CD8-positive, alpha-beta memory T cell (primary cell): Measurements from ENCODE around the gene SKAP2. TPM values are rescaled to one million over a fixed set of nuclear protein-coding genes. Genes with fewer than 3 reads are reported as not detected.

Experiments
- CTCF ChIA-PET: fragments of 350-600 bp; sonication (Branson Sonifier 250); formaldehyde crosslinking; loops from one replicate; lab custom pipeline; 2021; ENCODE audit warnings: antibody characterized with exemption; lab: Charles Lee
- POLR2A ChIA-PET: fragments of 350-600 bp; sonication (Branson Sonifier 250); formaldehyde crosslinking; loops from one replicate; lab custom pipeline; 2021; ENCODE audit warnings: antibody characterized with exemption; lab: Charles Lee
- DNase-seq, 5 donors: peaks; one replicate each; pipeline versions ENCODE4 v3.0.0 to v3.0.0-alpha.2; 2020 to 2022; ENCODE audit warnings: mixed read lengths in 1 of 5
- H3K27ac ChIP-seq: one replicate; pipeline ENCODE4 v1.7.0; 2013; ENCODE audit warnings: low read depth, mild to moderate bottlenecking, low read length, moderate library complexity
- H3K27me3 ChIP-seq: 2 replicates; pipeline ENCODE4 v1.7.0; 2013; ENCODE audit warnings: low read length, mild to moderate bottlenecking; ENCODE audit not compliant: insufficient read depth, poor library complexity, severe bottlenecking
- H3K36me3 ChIP-seq: 2 replicates; pipeline ENCODE4 v1.7.0; 2013; ENCODE audit warnings: mild to moderate bottlenecking, low read length, moderate library complexity; ENCODE audit not compliant: insufficient read depth
- H3K4me1 ChIP-seq: 2 replicates; pipeline ENCODE4 v1.7.0; 2013; ENCODE audit warnings: mild to moderate bottlenecking, low read length, moderate library complexity; ENCODE audit not compliant: insufficient read depth
- H3K4me3 ChIP-seq: 2 replicates; pipeline ENCODE4 v1.7.0; 2013; ENCODE audit warnings: mild to moderate bottlenecking, low read length
- H3K9me3 ChIP-seq: 2 replicates; pipeline ENCODE4 v1.7.0; 2013; ENCODE audit warnings: mild to moderate bottlenecking, low read length
- H3K27ac Mint-ChIP-seq, 8 donors: one replicate each; pipeline ENCODE4 v1.8.0; 2020 to 2021; ENCODE audit warnings: mixed read lengths in 8 of 8, mild to moderate bottlenecking in 6 of 8, inconsistent platforms in 3 of 8, moderate library complexity in 3 of 8
- H3K27me3 Mint-ChIP-seq, 2 donors: one replicate each; pipeline ENCODE4 v1.8.0; 2020 to 2021; ENCODE audit warnings: mixed read lengths in 2 of 2, mild to moderate bottlenecking in 1 of 2, moderate library complexity in 1 of 2
- H3K36me3 Mint-ChIP-seq, 3 donors: one replicate each; pipeline ENCODE4 v1.8.0; 2020 to 2021; ENCODE audit warnings: mixed read lengths in 3 of 3, inconsistent platforms in 1 of 3, mild to moderate bottlenecking in 1 of 3
- H3K4me1 Mint-ChIP-seq, 3 donors: one replicate each; pipeline ENCODE4 v1.8.0; 2020 to 2021; ENCODE audit warnings: mixed read lengths in 3 of 3, inconsistent platforms in 1 of 3, mild to moderate bottlenecking in 1 of 3
- H3K4me3 Mint-ChIP-seq, 7 donors: one replicate each; pipeline ENCODE4 v1.8.0; 2020 to 2021; ENCODE audit warnings: mixed read lengths in 7 of 7, mild to moderate bottlenecking in 6 of 7, moderate library complexity in 4 of 7, inconsistent platforms in 2 of 7
- H3K9me3 Mint-ChIP-seq, 5 donors: one replicate each; pipeline ENCODE4 v1.8.0; 2020 to 2022; ENCODE audit warnings: mixed read lengths in 5 of 5, mild to moderate bottlenecking in 3 of 5, moderate library complexity in 2 of 5, inconsistent platforms in 1 of 5
- polyA plus RNA-seq: library from polyadenylated mRNA; unstranded; fragments of 300-500 nt; fragmentation: Illumina TruSeq; gene quantifications from one replicate; pipeline ENCODE4 v1.2.3, GENCODE V29; 2021
- total RNA-seq, 2 experiments: library from RNA; stranded (reverse); gene quantifications; one replicate each; pipeline ENCODE4 v1.2.3, GENCODE V29; 2021

The SKAP2 gene
- total and polyA plus RNA-seq, 3 experiments from 2014 or later = 11.4 to 55.2 (median 13.2) TPM

DNA sequence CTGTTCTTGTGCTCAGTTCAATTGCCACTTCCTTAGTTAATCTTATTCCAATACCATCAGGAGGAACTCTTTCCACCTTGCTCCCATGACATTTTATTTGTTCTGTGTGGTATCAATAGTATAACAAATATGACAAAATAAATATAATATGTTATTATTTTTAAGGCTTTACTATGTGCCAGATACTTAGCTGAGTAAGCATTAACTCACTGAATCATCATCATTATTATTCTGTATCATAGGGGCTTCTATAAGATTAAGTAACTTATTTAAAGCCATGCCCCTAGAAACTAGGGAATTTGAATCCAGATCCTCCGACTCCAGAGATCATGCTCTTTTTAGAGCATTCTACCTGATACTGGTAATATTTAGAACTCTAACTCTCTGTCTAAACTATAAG is 33.5 kb upstream of the SKAP2 start:
- Mint-ChIP-seq H3K27me3 (peaks cover 24 to 53% of the 10 kb centered on the region in 2 donors), H3K9me3 (no peaks in the 10 kb centered on the region), H3K4me1 (no peaks in the 10 kb centered on the region), H3K4me3 (no peak overlapping the region), H3K27ac (no peak overlapping the region), H3K36me3 (peaks cover 0 to 4% (median 0%) of the 10 kb centered on the region in 3 donors)
- no peaks in the 10 kb centered on the region for H3K27me3 ChIP-seq
- ChIA-PET CTCF (no interaction called here), POLR2A (no interaction called here)
- no peak overlapping the region for H3K27ac ChIP-seq
- no peaks in the 10 kb centered on the region for H3K9me3 ChIP-seq
- no peaks in the 10 kb centered on the region for H3K36me3 ChIP-seq
- no peaks in the 10 kb centered on the region for H3K4me1 ChIP-seq
- H3K4me3 ChIP-seq = no peak overlapping the region
- no peak for DNase-seq

DNA sequence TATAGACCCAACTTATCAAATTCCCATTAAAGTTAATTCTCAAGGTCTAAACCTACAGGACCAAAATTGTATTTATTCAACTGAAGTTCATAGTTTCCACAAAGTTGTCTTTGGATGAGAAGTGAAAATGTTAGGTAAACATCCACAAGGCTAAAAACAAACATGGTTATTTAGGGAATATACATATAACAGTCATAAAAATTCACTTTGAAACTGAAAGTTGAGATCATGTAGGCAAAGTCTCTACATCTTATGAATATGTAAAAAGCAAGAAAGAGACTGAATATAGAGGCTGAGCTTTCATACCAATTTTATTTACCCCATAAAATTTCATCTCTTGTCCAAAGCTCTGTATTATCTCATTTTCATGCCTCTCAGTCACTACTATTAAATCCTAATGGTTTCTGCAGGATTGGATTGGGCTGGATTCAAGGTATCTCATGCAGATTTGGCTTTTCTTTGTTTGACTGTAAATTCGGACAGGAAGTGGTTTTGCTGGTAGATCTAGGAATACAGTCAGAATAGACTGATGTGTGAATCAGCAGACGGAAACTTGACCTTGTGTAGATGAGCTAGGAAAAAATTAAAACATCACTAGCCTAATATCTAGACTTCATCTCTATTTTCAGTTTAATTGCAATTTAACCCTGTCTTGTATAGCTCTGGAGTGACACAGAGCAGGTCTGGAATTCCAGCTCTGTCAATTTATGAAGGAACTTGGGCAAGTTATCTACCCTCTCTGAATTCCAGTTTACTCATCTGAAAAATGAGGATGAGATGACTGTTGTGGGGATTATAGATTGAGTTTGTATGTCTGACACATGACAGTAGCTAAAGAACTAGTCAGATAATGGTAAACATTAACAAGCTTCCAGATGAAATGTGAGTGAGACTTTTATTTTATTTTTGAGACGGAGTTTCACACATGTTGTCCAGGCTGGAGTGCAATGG is 27.3 kb upstream of the SKAP2 start:
- no peaks in the 10 kb centered on the region for H3K9me3 Mint-ChIP-seq
- no peaks in the 10 kb centered on the region for H3K9me3 ChIP-seq
- H3K4me3 ChIP-seq = no peak overlapping the region
- no peak overlapping the region for H3K27ac ChIP-seq
- H3K36me3 Mint-ChIP-seq = peaks cover 0 to under 1% (median 0%) of the 10 kb centered on the region in 3 donors
- H3K4me1 Mint-ChIP-seq = no peaks in the 10 kb centered on the region
- ChIA-PET CTCF (no interaction called here), POLR2A (no interaction called here)
- H3K36me3 ChIP-seq = no peaks in the 10 kb centered on the region
- no peaks in the 10 kb centered on the region for H3K27me3 ChIP-seq
- no peak for DNase-seq
- no peaks in the 10 kb centered on the region for H3K4me1 ChIP-seq
- peaks cover 9 to 31% of the 10 kb centered on the region in 2 donors for H3K27me3 Mint-ChIP-seq
- H3K4me3 Mint-ChIP-seq = no peak overlapping the region
- peak overlapping the region in 1 of 8 donors; percentile 21 for H3K27ac Mint-ChIP-seq

DNA sequence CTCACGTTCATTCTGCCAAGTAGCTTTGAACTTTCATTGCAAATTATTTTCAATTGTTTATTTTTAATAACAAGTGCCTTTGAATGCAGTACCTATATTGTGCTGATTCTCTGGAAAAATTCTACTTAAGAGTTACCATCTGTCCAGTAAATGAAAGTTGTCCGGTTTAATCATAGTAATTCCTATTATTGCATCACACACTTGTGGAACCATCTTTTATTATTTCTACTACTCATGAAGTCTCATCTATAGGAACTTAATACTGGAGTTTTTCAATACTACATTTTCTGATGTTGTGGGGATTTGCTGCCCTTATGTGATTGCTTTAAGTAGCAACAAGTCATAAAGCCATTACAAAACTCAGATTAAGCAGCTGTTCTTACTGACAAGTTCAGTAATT is 16.5 kb upstream of the SKAP2 start:
- Histone ChIP-seq H3K4me3 (no peak overlapping the region), H3K27me3 (no peaks in the 10 kb centered on the region), H3K36me3 (no peaks in the 10 kb centered on the region), H3K4me1 (no peaks in the 10 kb centered on the region), H3K27ac (no peak overlapping the region), H3K9me3 (no peaks in the 10 kb centered on the region)
- Mint-ChIP-seq H3K27me3 (peaks cover 11 to 15% of the 10 kb centered on the region in 2 donors), H3K27ac (no peak overlapping the region), H3K9me3 (peaks cover 12 to 22% (median 14%) of the 10 kb centered on the region in 5 donors), H3K36me3 (peaks cover 0 to 14% (median 1%) of the 10 kb centered on the region in 3 donors), H3K4me3 (no peak overlapping the region), H3K4me1 (no peaks in the 10 kb centered on the region)
- ChIA-PET POLR2A (no interaction called here), CTCF (no interaction called here)
- DNase-seq = no peak

DNA sequence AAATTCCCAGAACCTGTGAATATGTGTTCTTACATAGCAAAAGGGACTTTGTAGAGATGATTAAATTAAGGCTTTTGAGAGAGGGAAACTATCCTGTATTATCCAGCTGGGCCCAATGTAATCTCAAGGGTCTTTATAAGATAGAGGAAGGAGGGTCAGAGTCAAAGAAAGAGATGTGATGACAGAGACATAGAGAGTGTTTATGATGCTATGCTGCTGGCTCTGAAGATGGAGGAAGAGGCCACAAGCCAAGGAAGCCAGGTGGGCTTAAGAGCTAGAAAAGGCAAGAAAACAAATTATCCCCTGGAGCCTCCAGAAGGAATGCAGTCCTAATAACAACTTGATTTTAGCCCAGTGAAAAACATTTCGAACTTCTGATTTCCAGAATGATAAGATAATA is 15.3 kb upstream of the SKAP2 start:
- Mint-ChIP-seq H3K36me3 (peaks cover 0 to 2% (median 0%) of the 10 kb centered on the region in 3 donors), H3K27me3 (peaks cover 11 to 19% of the 10 kb centered on the region in 2 donors), H3K27ac (peak overlapping the region in 1 of 8 donors; percentile 78), H3K9me3 (peaks cover 2 to 11% (median 4%) of the 10 kb centered on the region in 5 donors), H3K4me1 (no peaks in the 10 kb centered on the region), H3K4me3 (no peak overlapping the region)
- H3K36me3 ChIP-seq = no peaks in the 10 kb centered on the region
- ChIA-PET POLR2A (no interaction called here), CTCF (no interaction called here)
- DNase-seq = no peak
- no peaks in the 10 kb centered on the region for H3K9me3 ChIP-seq
- no peak overlapping the region for H3K27ac ChIP-seq
- no peak overlapping the region for H3K4me3 ChIP-seq
- H3K4me1 ChIP-seq = no peaks in the 10 kb centered on the region
- no peaks in the 10 kb centered on the region for H3K27me3 ChIP-seq

DNA sequence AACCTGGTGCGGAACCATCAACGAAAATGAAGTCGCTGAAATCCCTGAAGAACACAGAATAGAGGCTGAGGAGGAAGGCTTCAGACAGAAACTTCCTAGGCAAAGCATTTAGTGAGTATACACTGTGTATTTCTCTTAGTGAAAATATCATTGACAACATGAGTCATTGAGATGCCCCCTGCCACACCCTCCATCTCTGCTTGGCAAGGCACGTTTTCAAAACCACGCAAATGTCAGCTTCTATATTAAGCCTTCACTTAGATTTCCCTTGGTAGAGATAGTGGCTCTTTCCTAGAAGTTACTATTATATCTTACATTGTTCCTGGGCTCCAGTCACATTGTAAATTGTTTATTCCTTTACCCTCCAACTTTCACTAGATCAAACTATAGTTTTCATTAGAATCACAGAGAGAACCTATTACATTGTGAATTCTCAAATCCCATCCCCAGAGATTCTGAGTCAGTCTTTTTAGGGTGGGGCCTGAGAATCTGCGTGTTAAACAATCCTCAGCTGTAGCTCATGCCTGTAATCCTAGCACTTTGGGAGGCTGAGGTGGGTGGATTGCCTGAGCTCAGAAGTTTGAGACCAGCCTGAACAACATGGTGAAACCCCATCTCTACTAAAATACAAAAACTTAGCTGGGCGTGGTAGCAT is 4.6 kb upstream of the SKAP2 start:
- peaks cover 12 to 49% of the 10 kb centered on the region in 2 donors for H3K27me3 Mint-ChIP-seq
- no peak for DNase-seq
- Histone ChIP-seq H3K9me3 (no peaks in the 10 kb centered on the region), H3K36me3 (no peaks in the 10 kb centered on the region), H3K4me3 (no peak overlapping the region), H3K27ac (no peak overlapping the region), H3K4me1 (peaks cover 6% of the 10 kb centered on the region), H3K27me3 (no peaks in the 10 kb centered on the region)
- peaks cover 12 to 17% (median 16%) of the 10 kb centered on the region in 3 donors for H3K4me1 Mint-ChIP-seq
- ChIA-PET CTCF (no interaction called here), POLR2A (no interaction called here)
- no peak overlapping the region for H3K27ac Mint-ChIP-seq
- peaks cover 0 to 10% (median 0%) of the 10 kb centered on the region in 5 donors for H3K9me3 Mint-ChIP-seq
- no peak overlapping the region for H3K4me3 Mint-ChIP-seq
- peaks cover 0 to 9% (median 3%) of the 10 kb centered on the region in 3 donors for H3K36me3 Mint-ChIP-seq

DNA sequence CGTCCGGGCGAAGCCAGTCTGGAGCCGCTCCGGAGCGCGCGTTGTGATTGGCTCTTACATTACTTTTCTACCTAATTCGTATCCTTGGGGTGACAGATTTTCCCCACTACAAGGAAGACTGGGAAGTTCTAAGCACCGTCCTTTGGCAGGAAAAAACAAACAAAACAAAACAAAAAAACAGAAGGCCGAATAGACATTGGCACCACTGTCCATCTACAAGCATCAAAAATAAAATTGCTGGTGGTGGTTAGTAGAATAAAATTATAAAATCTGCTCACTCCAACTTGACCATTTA is 651 bp upstream of the SKAP2 start:
- Mint-ChIP-seq H3K27ac (peak overlapping the region; percentile 79 to 98 (median 89)), H3K27me3 (peaks cover 7 to 24% of the 10 kb centered on the region in 2 donors), H3K4me1 (peaks cover 24 to 30% (median 29%) of the 10 kb centered on the region in 3 donors), H3K4me3 (peak overlapping the region; percentile 83 to 97 (median 93)), H3K9me3 (peaks cover 0 to 10% (median 0%) of the 10 kb centered on the region in 5 donors), H3K36me3 (peaks cover 0 to 9% (median 3%) of the 10 kb centered on the region in 3 donors)
- ChIA-PET CTCF (interaction anchor here (1.3 kb wide), 1 partner anchor 12 kb away, joined by 3 read pairs; no protein-coding TSS in a partner anchor), POLR2A (interaction anchor here (0.6 kb wide), 1 partner anchor 8 kb away, joined by 11 read pairs; no protein-coding TSS in a partner anchor)
- no peak for DNase-seq
- Histone ChIP-seq H3K27me3 (no peaks in the 10 kb centered on the region), H3K4me3 (peak overlapping the region; percentile 79), H3K36me3 (no peaks in the 10 kb centered on the region), H3K9me3 (no peaks in the 10 kb centered on the region), H3K4me1 (peaks cover 11% of the 10 kb centered on the region), H3K27ac (peak overlapping the region; percentile 75)

DNA sequence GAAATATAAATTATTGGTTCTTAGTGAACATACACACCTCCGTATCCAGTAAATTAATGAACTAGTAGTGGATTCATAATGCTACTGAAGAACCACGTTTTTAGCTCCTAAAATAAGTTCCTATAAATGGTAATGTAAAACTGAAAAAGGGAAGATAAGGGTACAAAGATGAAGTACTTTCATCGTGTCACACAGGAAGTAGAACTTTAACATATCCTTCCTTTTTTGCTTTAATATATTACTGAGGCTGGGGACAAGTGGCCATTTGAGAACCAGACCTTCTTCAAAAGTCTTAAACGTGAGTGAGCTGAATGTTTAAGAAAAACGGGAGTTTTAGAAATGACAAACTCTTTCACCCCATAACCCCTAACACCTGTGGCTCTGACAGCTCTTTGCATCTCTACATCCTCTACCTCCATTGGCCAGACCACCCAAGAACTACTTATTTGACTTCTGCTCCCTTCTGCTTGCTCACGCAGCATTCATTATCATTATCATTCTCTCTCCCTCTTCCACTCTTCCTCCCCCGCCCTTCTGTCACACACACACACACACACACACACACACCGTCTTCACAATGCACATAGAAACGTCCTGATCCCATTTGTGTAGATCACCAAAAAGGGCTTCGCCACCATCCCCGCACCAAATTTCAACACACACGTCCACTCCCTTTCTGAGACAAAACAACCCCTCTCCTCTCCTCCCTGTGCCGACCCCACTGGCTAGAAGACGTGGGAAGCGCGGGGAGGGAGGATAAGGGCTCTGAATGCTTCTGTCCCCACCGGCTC is 677 bp downstream of the SKAP2 start:
- peaks cover 0 to 3% (median 0%) of the 10 kb centered on the region in 5 donors for H3K9me3 Mint-ChIP-seq
- peaks cover 11% of the 10 kb centered on the region for H3K4me1 ChIP-seq
- no peaks in the 10 kb centered on the region for H3K36me3 ChIP-seq
- peak overlapping the region; percentile 79 for H3K4me3 ChIP-seq
- peak in 4 of 5 donors; percentile 3 to 61 (median 27) for DNase-seq
- peak overlapping the region; percentile 83 to 97 (median 93) for H3K4me3 Mint-ChIP-seq
- ChIA-PET CTCF (interaction anchor here (1.2 kb wide), 1 partner anchor 297 kb away, joined by 3 read pairs; no protein-coding TSS in a partner anchor), POLR2A (interaction anchor here (0.6 to 1.0 kb wide), 5 partner anchors 24 to 875 kb away, joined by 3 to 7 read pairs (median 4); no protein-coding TSS in a partner anchor)
- H3K9me3 ChIP-seq = no peaks in the 10 kb centered on the region
- H3K27ac Mint-ChIP-seq = peak overlapping the region; percentile 79 to 98 (median 89)
- H3K27me3 ChIP-seq = no peaks in the 10 kb centered on the region
- H3K27ac ChIP-seq = peak overlapping the region; percentile 75
- peaks cover 26 to 35% (median 34%) of the 10 kb centered on the region in 3 donors for H3K4me1 Mint-ChIP-seq
- H3K27me3 Mint-ChIP-seq = peaks cover 6 to 19% of the 10 kb centered on the region in 2 donors
- H3K36me3 Mint-ChIP-seq = peaks cover 0 to 9% (median 0%) of the 10 kb centered on the region in 3 donors
